HCT116 (cell line): ENCODE data around the gene AOC2. TPM values are rescaled to one million over a fixed set of nuclear protein-coding genes. Genes with fewer than 3 reads are reported as not detected.

Source experiments
- ATAC-seq: fragments of 200-7000 bp; cut with Tn5 transposase; 2 replicates; pipeline ENCODE4 v1.9.1; 2020; ENCODE audit warnings: mild to moderate bottlenecking, moderate library complexity
- BruUV-seq: library from RNA; stranded (reverse); fragments of 400-500 nt; replicated peaks from 2 replicates; lab custom pipeline; 2021; lab: Mats Ljungman, UMichigan
- CTCF ChIA-PET: fragments of 300-600 bp; sonication (Branson Sonifier 250); formaldehyde crosslinking; loops from one replicate; lab custom pipeline; 2021; ENCODE audit warnings: antibody characterized with exemption; lab: Charles Lee
- POLR2A ChIA-PET: fragments of 300-600, 350-600 bp; sonication (Branson Sonifier 250); formaldehyde crosslinking; loops from one replicate; lab custom pipeline; 2021; ENCODE audit warnings: antibody characterized with exemption; lab: Charles Lee
- RAD21 ChIA-PET, 2 experiments: fragments of 300-600 bp; sonication (Branson Sonifier 250); formaldehyde crosslinking; loops; one replicate each; lab custom pipeline; 2023; ENCODE audit warnings: low total read pairs in 2 of 2; ENCODE audit not compliant: uncharacterized antibody in 2 of 2, unreplicated experiment in 2 of 2, low non-redundant PET in 1 of 2; lab: Charles Lee
- DNase-seq: peaks from one replicate; pipeline ENCODE4 v3.0.0-alpha.2; 2010; ENCODE audit warnings: low read depth, low spot score
- H2AFZ ChIP-seq: fragments of 200-600 bp; shearing (Covaris generic), sonication (generic); 2 replicates; pipeline ENCODE4 v1.6.1; 2017; ENCODE audit warnings: low read depth, mixed run types, mixed read lengths, antibody characterized with exemption, low read length; ENCODE audit not compliant: poor library complexity, severe bottlenecking
- H3K27ac ChIP-seq: 2 replicates; pipeline ENCODE4 v1.5.1; 2012; ENCODE audit warnings: low read depth, low read length
- H3K27me3 ChIP-seq: fragments of 200-600 bp; sonication (generic); 2 replicates; pipeline ENCODE4 v1.6.1; 2016; ENCODE audit warnings: mixed run types, low read length, mixed read lengths; ENCODE audit not compliant: insufficient read depth
- H3K36me3 ChIP-seq, 2 experiments: fragments of 200-500 bp in 1 of 2; fragments of 200-600 bp in 1 of 2; sonication (Bioruptor generic) in 1 of 2; sonication (generic) in 1 of 2; 2 replicates each; pipeline versions ENCODE4 v1.5.1 to v1.6.1; 2014 to 2016; ENCODE audit warnings: low read length in 2 of 2, inconsistent platforms in 1 of 2, mixed read lengths in 1 of 2, mixed run types in 1 of 2; ENCODE audit not compliant: insufficient read depth in 2 of 2, control insufficient read depth in 1 of 2
- H3K4me1 ChIP-seq, 2 experiments: fragments of 200-600 bp in 1 of 2; sonication (generic) in 1 of 2; 2 replicates each; pipeline versions ENCODE4 v1.5.1 to v1.6.1; 2012 to 2017; ENCODE audit warnings: low read length in 2 of 2, inconsistent platforms in 1 of 2, mild to moderate bottlenecking in 1 of 2, mixed read lengths in 1 of 2, mixed run types in 1 of 2, moderate library complexity in 1 of 2; ENCODE audit not compliant: insufficient read depth in 2 of 2, control insufficient read depth in 1 of 2
- H3K4me2 ChIP-seq: fragments of 200-600 bp; sonication (generic); 2 replicates; pipeline ENCODE4 v1.6.1; 2017; ENCODE audit warnings: mixed run types, low read length, mixed read lengths
- H3K4me3 ChIP-seq, 2 experiments: fragments of 200-600 bp in 1 of 2; sonication (generic) in 1 of 2; replicated peaks in 1 of 2; 2 replicates each; pipeline ENCODE4 v1.5.1; 2011 to 2016; ENCODE audit warnings: low read length in 2 of 2, control low read depth in 1 of 2, low read depth in 1 of 2, mild to moderate bottlenecking in 1 of 2, mixed read lengths in 1 of 2, mixed run types in 1 of 2
- H3K79me2 ChIP-seq: fragments of 200-600 bp; sonication (generic); 2 replicates; pipeline ENCODE4 v1.6.1; 2017; ENCODE audit warnings: mild to moderate bottlenecking, mixed run types, low read length, moderate library complexity, mixed read lengths; ENCODE audit not compliant: insufficient read depth
- H3K9ac ChIP-seq: fragments of 200-600 bp; sonication (generic); 2 replicates; pipeline ENCODE4 v1.6.1; 2016; ENCODE audit warnings: low read length, mixed read lengths
- H3K9me2 ChIP-seq: fragments of 200-600 bp; sonication (generic), shearing (Covaris generic); 2 replicates; pipeline ENCODE4 v1.6.1; 2017; ENCODE audit warnings: mixed run types, mild to moderate bottlenecking, moderate library complexity; ENCODE audit not compliant: insufficient read depth
- H3K9me3 ChIP-seq, 2 experiments: fragments of 200-500 bp in 1 of 2; fragments of 200-600 bp in 1 of 2; sonication (Bioruptor generic) in 1 of 2; sonication (generic) in 1 of 2; 2 replicates each; pipeline ENCODE4 v1.6.1; 2014 to 2017; ENCODE audit warnings: low read length in 2 of 2, mixed read lengths in 2 of 2, inconsistent platforms in 1 of 2, low read depth in 1 of 2, mild to moderate bottlenecking in 1 of 2, mixed run types in 1 of 2, moderate library complexity in 1 of 2; ENCODE audit not compliant: control insufficient read depth in 1 of 2, insufficient read depth in 1 of 2
- H4K20me1 ChIP-seq: fragments of 200-600 bp; sonication (generic), shearing (Covaris generic); 2 replicates; pipeline ENCODE4 v1.6.1; 2017; ENCODE audit warnings: mixed run types, mild to moderate bottlenecking, moderate library complexity; ENCODE audit not compliant: insufficient read depth
- ATF3 ChIP-seq: IDR thresholded peaks from 2 replicates; pipeline ENCODE4 v1.6.1; 2012
- CBX3 ChIP-seq: IDR thresholded peaks from 2 replicates; pipeline ENCODE4 v1.6.1; 2012; ENCODE audit warnings: low read depth
- CEBPB ChIP-seq: IDR thresholded peaks from 2 replicates; pipeline ENCODE4 v1.6.1; 2012; ENCODE audit warnings: low read depth
- CTCF ChIP-seq, 3 experiments: fragments of 200-600 bp in 1 of 3; sonication (generic) in 1 of 3; IDR thresholded peaks in 2 of 3; conservative IDR thresholded peaks in 1 of 3; 2 replicates each; pipeline ENCODE4 v1.5.1; 2012 to 2017; ENCODE audit warnings: low read depth in 2 of 3, low read length in 2 of 3, antibody characterized with exemption in 1 of 3, borderline replicate concordance in 1 of 3, control low read depth in 1 of 3, mild to moderate bottlenecking in 1 of 3, mixed read lengths in 1 of 3, mixed run types in 1 of 3, moderate library complexity in 1 of 3; ENCODE audit not compliant: insufficient read depth in 1 of 3
- EGR1 ChIP-seq: IDR thresholded peaks from 2 replicates; pipeline ENCODE4 v1.6.1; 2012; ENCODE audit warnings: low read depth
- EZH2 ChIP-seq: fragments of 200-600 bp; sonication (generic); IDR thresholded peaks from 2 replicates; pipeline ENCODE4 v1.6.1; 2017; ENCODE audit warnings: antibody characterized with exemption, mixed run types
- EZH2phosphoT487 ChIP-seq: fragments of 200-600 bp; IDR thresholded peaks from 2 replicates; pipeline ENCODE4 v1.6.1; 2018; ENCODE audit warnings: antibody characterized with exemption, borderline replicate concordance
- FOSL1 ChIP-seq: IDR thresholded peaks from 2 replicates; pipeline ENCODE4 v1.6.1; 2012; ENCODE audit warnings: low read depth
- JUND ChIP-seq: IDR thresholded peaks from 2 replicates; pipeline ENCODE4 v1.6.1; 2012
- POLR2A ChIP-seq: IDR thresholded peaks from 2 replicates; pipeline ENCODE4 v1.7.0; 2011; ENCODE audit warnings: borderline replicate concordance; ENCODE audit not compliant: insufficient read depth, insufficient read length; ENCODE audit errors: extremely low read depth
- POLR2AphosphoS5 ChIP-seq: IDR thresholded peaks from 2 replicates; pipeline ENCODE4 v1.6.1; 2011; ENCODE audit warnings: mild to moderate bottlenecking, low read depth, low read length, moderate library complexity
- ZBTB33 ChIP-seq: IDR thresholded peaks from 2 replicates; pipeline ENCODE4 v1.6.1; 2011; ENCODE audit warnings: mild to moderate bottlenecking, low read length, moderate library complexity; ENCODE audit not compliant: insufficient replicate concordance; ENCODE audit errors: extremely low read depth
- ZNF274 ChIP-seq: fragments of 200-500 bp; sonication (Bioruptor generic); IDR thresholded peaks from 2 replicates; pipeline ENCODE4 v1.6.1; 2014; ENCODE audit warnings: mild to moderate bottlenecking, low read depth, low read length, inconsistent platforms
- intact Hi-C: fragments of 100-400 bp; cut with micrococcal nuclease; formaldehyde crosslinking; loops from 2 replicates; pipeline ENCODE4 v1.10.0; 2022
- total RNA-seq: library from RNA; stranded (reverse); gene quantifications from one replicate; pipeline ENCODE4 v1.2.1, GENCODE V29; 2021; ENCODE audit not compliant: unreplicated experiment

The AOC2 gene
- total RNA-seq, 1 experiment from 2014 or later: 8.0 TPM

GRCh38 chr17:42849031-42849430 is 4.7 kb downstream of the AOC2 start:
- Histone ChIP-seq H3K27me3 (no peaks in the 10 kb centered on the region), H3K9me2 (no peaks in the 10 kb centered on the region), H3K9me3 (no peaks in the 10 kb centered on the region), H3K27ac (no peak overlapping the region), H2AFZ (no peak overlapping the region), H3K4me1 (no peaks in the 10 kb centered on the region), H3K9ac (no peak overlapping the region), H3K4me2 (no peak overlapping the region), H3K4me3 (no peak overlapping the region), H3K79me2 (no peaks in the 10 kb centered on the region; the same call in 1 of the 2 replicates), H4K20me1 (no peaks in the 10 kb centered on the region), H3K36me3 (peaks cover 10 to 19% of the 10 kb centered on the region in 2 experiments; a peak in 2 of 4 replicates)
- BruUV-seq: no TSS peak
- POLR2A ChIA-PET: no interaction called here
- TF ChIP-seq ZNF274 (no peak), ATF3 (no peak), EZH2 (no peak), CEBPB (no peak), EZH2phosphoT487 (no peak), FOSL1 (no peak), CBX3 (no peak), JUND (no peak), POLR2A (no peak), CTCF (IDR thresholded peaks at IDR 0.05 in 2 of 3, conservative IDR thresholded peaks at IDR 0.05 in 1 of 3; ENCODE audit: borderline replicate concordance in 1 of 3, insufficient read depth in 1 of 3, low read depth in 2 of 3, low read length in 2 of 3) (no peak), EGR1 (no peak), POLR2AphosphoS5 (no peak), ZBTB33 (no peak)
- RAD21 ChIA-PET: no interaction called here
- intact Hi-C loops: no loop called here
- CTCF ChIA-PET: no interaction called here
- no peak for ATAC-seq
- DNase-seq: no peak
